Parietal lobe (tissue), 1 donor: ENCODE measurements around the gene KLHDC8B. TPM values are rescaled to one million over a fixed set of nuclear protein-coding genes. Genes with fewer than 3 reads are reported as not detected.

Source experiments
- total RNA-seq: library from RNA; depleted of rRNA; stranded (reverse); fragments of >200 nt; gene quantifications from one replicate; pipeline ENCODE4 v1.2.3, GENCODE V29; 2014

KLHDC8B gene
- 11.0 TPM for total RNA-seq

DNA sequence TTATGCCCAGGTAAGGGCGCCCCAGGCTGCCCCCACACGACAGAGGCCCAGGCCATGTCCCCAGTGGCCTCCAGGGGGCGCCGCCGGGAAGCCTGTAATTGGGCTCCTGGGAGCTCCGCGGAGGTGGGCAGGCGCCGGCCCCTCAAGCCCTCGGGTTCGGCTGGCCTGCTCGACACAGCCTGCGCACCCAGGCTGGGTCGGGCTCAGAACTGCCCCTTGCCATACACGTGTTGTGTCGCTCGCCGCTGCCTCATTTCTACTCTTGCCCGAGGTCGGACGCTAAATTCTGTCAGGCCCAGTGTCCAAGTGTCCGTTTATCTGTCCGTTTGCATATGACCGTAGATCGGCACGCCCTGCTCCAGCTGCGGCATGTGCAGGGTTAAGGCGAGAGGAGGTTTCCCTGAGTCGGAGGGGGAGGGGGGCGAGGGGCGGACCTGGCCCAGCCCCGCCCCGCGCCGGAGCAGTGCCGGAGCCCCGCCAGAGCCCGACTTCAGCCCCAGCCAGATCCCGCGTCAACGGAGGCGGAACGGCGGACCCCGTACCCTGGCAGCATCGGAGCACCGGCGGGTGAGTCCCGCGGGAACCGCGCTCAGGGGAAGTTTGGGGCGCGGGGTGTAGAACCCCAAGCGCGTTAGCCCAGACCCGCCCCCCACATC is at the start of gene KLHDC8B:
Gene KLHDC8B (plus strand): TSS at position 480 of the 656 bp plus-strand sequence. CDS start 1,172 bp downstream, outside the sequence.

DNA sequence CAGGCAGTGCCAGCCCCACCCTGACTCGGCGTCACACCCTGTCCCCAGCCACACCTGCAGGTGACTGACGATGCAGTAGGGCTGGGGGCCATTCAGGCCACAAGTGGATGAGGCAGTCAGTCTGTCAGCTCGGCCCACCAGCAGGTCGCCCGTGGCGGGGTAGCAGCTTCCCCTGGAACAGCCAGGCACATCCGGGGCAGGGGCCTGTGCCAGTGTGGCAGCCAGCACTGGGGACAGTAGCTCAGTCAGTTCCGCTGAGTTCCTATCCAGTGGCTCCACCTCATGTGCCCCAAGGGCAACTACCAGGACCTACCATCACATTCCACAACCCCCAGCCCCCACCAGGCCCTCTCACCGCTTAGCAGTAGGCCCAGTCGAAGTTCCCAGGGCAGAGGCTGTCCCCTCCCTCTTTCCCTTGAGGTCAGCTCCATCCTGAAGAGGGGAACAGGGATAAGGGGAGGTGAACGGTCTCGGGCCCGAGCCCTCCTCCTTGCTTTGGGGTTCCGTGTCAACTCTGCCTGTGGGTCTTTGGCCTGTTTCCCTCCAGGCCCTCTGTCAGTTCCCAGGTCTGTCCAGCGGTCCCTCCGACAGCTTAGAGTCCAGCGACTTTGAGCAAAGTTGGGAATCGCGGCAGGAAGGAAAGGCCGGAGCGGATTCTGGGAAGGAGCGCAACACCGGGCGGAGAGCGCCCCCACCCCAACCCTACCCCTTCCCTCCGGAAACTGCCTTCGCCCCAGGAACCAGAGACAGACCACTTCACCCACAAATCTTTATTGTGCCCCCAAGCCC is 38.8 kb upstream of the KLHDC8B start, which contains the start of gene LAMB2:
Gene LAMB2 (minus strand): TSS at position 614 of the 789 bp plus-strand sequence. CDS start 183 bp downstream, at position 431.

DNA sequence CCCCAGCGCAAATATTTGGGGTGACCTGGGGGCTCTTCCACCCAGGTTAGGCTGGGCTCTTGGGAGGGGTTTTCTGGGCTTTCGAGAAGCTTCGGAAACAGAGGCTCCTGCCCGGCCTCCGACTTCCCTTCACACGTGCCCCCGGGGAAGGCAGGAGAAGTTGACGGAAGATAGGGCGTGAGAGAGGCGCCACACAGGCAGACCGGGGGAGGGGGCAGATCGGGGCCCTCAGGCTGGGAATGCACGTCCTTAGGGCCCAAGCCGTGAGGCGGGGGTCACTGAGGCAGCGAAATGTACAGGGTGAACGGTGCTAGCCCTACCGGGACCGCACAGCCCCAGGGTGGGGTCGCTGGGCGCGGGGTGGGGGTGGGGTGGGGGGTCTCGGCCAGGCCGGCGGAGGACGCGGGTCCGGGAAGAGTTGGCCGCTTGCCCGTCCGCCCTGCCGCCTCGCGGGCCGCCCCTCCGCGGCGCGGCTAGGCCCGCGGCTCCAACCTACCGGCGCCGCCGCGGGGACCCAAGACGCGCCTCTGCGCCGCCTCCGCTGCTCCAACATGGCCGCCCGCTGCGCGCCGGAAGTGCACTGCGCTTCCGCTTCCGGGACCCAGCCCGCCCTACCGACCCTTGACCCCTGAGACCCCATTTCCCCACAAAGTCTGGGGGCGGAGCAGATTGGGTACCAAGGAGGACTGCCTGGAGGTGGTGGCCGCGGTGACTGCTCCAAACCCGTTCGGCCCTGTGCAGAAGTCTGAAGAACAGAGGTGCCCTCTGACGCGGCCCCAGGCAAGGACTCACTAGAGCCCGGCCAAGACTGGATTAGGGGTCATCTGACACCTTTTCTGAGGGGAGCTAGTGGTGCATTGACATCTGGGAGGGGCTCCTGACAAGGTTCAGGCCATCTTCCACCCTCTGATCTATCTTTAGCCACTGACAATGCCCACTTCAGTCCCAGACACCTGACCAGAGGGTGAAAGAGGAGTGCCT is 5.3 kb upstream of the KLHDC8B start, which contains the start of gene CCDC71:
Gene CCDC71 (minus strand): TSS at position 561 of the 981 bp plus-strand sequence. CDS start 2,123 bp downstream, outside the sequence.

Other genes starting within 250 kb of the KLHDC8B start
- gene P4HTM, start 181.4 kb upstream of the KLHDC8B start, total RNA-seq = 78.3 TPM
- 131 TPM for gene WDR6, start 164.2 kb upstream of the KLHDC8B start, total RNA-seq
- gene DALRD3, start 153.0 kb upstream of the KLHDC8B start, total RNA-seq = 53.2 TPM
- gene NDUFAF3, start 149.5 kb upstream of the KLHDC8B start, total RNA-seq = 43.8 TPM
- 133 TPM for gene IMPDH2, start 142.2 kb upstream of the KLHDC8B start, total RNA-seq
- 187 TPM for gene QRICH1, start 77.5 kb upstream of the KLHDC8B start, total RNA-seq
- gene QARS1, start 66.8 kb upstream of the KLHDC8B start, total RNA-seq = 170 TPM
- 63.9 TPM for gene USP19, start 50.8 kb upstream of the KLHDC8B start, total RNA-seq
- 69.2 TPM for gene LAMB2, start 38.5 kb upstream of the KLHDC8B start, total RNA-seq
- gene CCDC71, start 5.3 kb upstream of the KLHDC8B start, total RNA-seq = 24.7 TPM
- 8.5 TPM for gene C3orf62, start 105.6 kb downstream of the KLHDC8B start, total RNA-seq
- 48.8 TPM for gene USP4, start 168.5 kb downstream of the KLHDC8B start, total RNA-seq
- 62.0 TPM for gene GPX1, start 186.8 kb downstream of the KLHDC8B start, total RNA-seq
- 111 TPM for gene RHOA, start 240.4 kb downstream of the KLHDC8B start, total RNA-seq
- 14.7 TPM for gene TCTA, start 240.8 kb downstream of the KLHDC8B start, total RNA-seq